Endothelial cell of umbilical vein (primary cell): ENCODE results near the gene ABCG5. TPM values are rescaled to one million over a fixed set of nuclear protein-coding genes. Genes with fewer than 3 reads are reported as not detected.

Experiments used
- BruUV-seq: library from RNA; stranded (reverse); fragments of 400-500 nt; replicated peaks from 2 replicates; lab custom pipeline; 2021; lab: Mats Ljungman, UMichigan
- CTCF ChIA-PET: fragments of 300-600, 350-600 bp; sonication (Branson Sonifier 250); formaldehyde crosslinking; loops from one replicate; lab custom pipeline; 2021; ENCODE audit warnings: antibody characterized with exemption, inconsistent platforms; lab: Charles Lee
- POLR2A ChIA-PET: fragments of 300-600, 350-600 bp; sonication (Branson Sonifier 250); formaldehyde crosslinking; loops from one replicate; lab custom pipeline; 2021; ENCODE audit warnings: antibody characterized with exemption, inconsistent platforms; lab: Charles Lee
- DNase-seq: peaks from one replicate; pipeline ENCODE4 v3.0.0-alpha.2; 2011; ENCODE audit warnings: low read depth, low spot score
- FAIRE-seq: peaks from 2 replicates; lab custom pipeline; 2011; peaks lifted over from hg19 to GRCh38; lab: Jason Lieb, UNC
- H2AFZ ChIP-seq: 2 replicates; pipeline ENCODE4 v1.6.0; 2012; ENCODE audit warnings: low read depth, low read length, control low read depth, inconsistent platforms
- H3K27ac ChIP-seq: 2 replicates; pipeline ENCODE4 v1.5.1; 2011; ENCODE audit warnings: low read depth, mild to moderate bottlenecking, control low read depth, low read length, moderate library complexity; ENCODE audit not compliant: insufficient read depth
- H3K27me3 ChIP-seq, 2 experiments: 2 replicates each; pipeline versions ENCODE4 v1.6.0 to v1.6.1; 2011; ENCODE audit warnings: low read length in 2 of 2, mixed read lengths in 1 of 2; ENCODE audit not compliant: control insufficient read depth in 2 of 2, insufficient read depth in 2 of 2
- H3K36me3 ChIP-seq, 2 experiments: 2 replicates in 1 of 2; 3 replicates in 1 of 2; pipeline ENCODE4 v1.5.1; 2011; ENCODE audit warnings: low read length in 2 of 2, mild to moderate bottlenecking in 1 of 2, moderate library complexity in 1 of 2; ENCODE audit not compliant: control insufficient read depth in 2 of 2, insufficient read depth in 2 of 2; ENCODE audit errors: extremely low read depth in 1 of 2
- H3K4me1 ChIP-seq: 3 replicates; pipeline ENCODE4 v1.5.1; 2011; ENCODE audit warnings: mild to moderate bottlenecking, low read length; ENCODE audit not compliant: control insufficient read depth, insufficient read depth; ENCODE audit errors: extremely low read depth
- H3K4me2 ChIP-seq: 2 replicates; pipeline ENCODE4 v1.6.1; 2011; ENCODE audit warnings: low read length, control low read depth, mixed read lengths; ENCODE audit not compliant: insufficient read depth
- H3K4me3 ChIP-seq, 3 experiments: fragments of 200-600 bp in 1 of 3; sonication (generic), shearing (Covaris generic) in 1 of 3; replicated peaks in 1 of 3; 2 replicates each; pipeline ENCODE4 v1.5.1; 2011 to 2016; ENCODE audit warnings: control low read depth in 3 of 3, low read length in 3 of 3, mild to moderate bottlenecking in 2 of 3, inconsistent platforms in 1 of 3, low read depth in 1 of 3, moderate library complexity in 1 of 3; ENCODE audit not compliant: insufficient read depth in 1 of 3
- H3K79me2 ChIP-seq: 2 replicates; pipeline ENCODE4 v1.6.0; 2012; ENCODE audit warnings: low read length, inconsistent platforms; ENCODE audit not compliant: control insufficient read depth, insufficient read depth
- H3K9ac ChIP-seq: replicated peaks from 2 replicates; pipeline ENCODE3; 2011; ENCODE audit warnings: low read length, control low read depth; ENCODE audit not compliant: insufficient read depth; ENCODE audit errors: extremely low read depth
- H3K9me1 ChIP-seq: replicated peaks from 3 replicates; pipeline ENCODE4 v1.6.0; 2011; ENCODE audit warnings: mild to moderate bottlenecking, low read length; ENCODE audit not compliant: control insufficient read depth, insufficient read depth; ENCODE audit errors: extremely low read depth
- H3K9me3 ChIP-seq: replicated peaks from 2 replicates; pipeline ENCODE4 v1.5.1; 2012; ENCODE audit warnings: low read length, inconsistent platforms; ENCODE audit not compliant: control insufficient read depth, insufficient read depth
- H4K20me1 ChIP-seq: replicated peaks from 2 replicates; pipeline ENCODE3; 2011; ENCODE audit warnings: mild to moderate bottlenecking, low read length; ENCODE audit not compliant: control insufficient read depth, insufficient read depth; ENCODE audit errors: extremely low read depth
- CTCF ChIP-seq, 2 donors: IDR thresholded peaks; 1 replicate in 1 of 2; 2 replicates in 1 of 2; pipeline ENCODE4 v1.5.1; 2011; ENCODE audit warnings: low read length in 2 of 2, mild to moderate bottlenecking in 2 of 2, moderate library complexity in 2 of 2, control low read depth in 1 of 2, inconsistent platforms in 1 of 2, low read depth in 1 of 2; ENCODE audit not compliant: insufficient read depth in 1 of 2; ENCODE audit errors: extremely low read depth in 1 of 2
- EZH2 ChIP-seq: IDR thresholded peaks from 2 replicates; pipeline ENCODE4 v1.6.1; 2012; ENCODE audit warnings: borderline replicate concordance, low read depth, mild to moderate bottlenecking, moderate library complexity, low read length, inconsistent platforms; ENCODE audit not compliant: severe bottlenecking
- FOS ChIP-seq: IDR thresholded peaks from 2 replicates; pipeline ENCODE4 v1.6.1; 2011; ENCODE audit warnings: mild to moderate bottlenecking, low read length, moderate library complexity, borderline replicate concordance; ENCODE audit not compliant: insufficient read depth
- GATA2 ChIP-seq: IDR thresholded peaks from 2 replicates; pipeline ENCODE4 v1.7.0; 2011; ENCODE audit warnings: low read depth, mild to moderate bottlenecking, moderate library complexity, mixed read lengths, low read length; ENCODE audit not compliant: insufficient read length, insufficient read depth
- JUN ChIP-seq: IDR thresholded peaks from 2 replicates; pipeline ENCODE4 v1.6.1; 2011; ENCODE audit warnings: borderline replicate concordance, low read depth; ENCODE audit not compliant: insufficient read length, insufficient read depth
- MAX ChIP-seq: IDR thresholded peaks from 2 replicates; pipeline ENCODE4 v1.6.1; 2011; ENCODE audit not compliant: insufficient read depth, insufficient read length
- MYC ChIP-seq: IDR thresholded peaks from one replicate; pipeline ENCODE4 v1.6.1; 2011; ENCODE audit warnings: mild to moderate bottlenecking, low read depth, low read length
- POLR2AphosphoS5 ChIP-seq: IDR thresholded peaks from 2 replicates; pipeline ENCODE4 v1.6.1; 2012; ENCODE audit warnings: low read depth, mild to moderate bottlenecking, control low read depth, low read length, moderate library complexity; ENCODE audit not compliant: insufficient read depth
- dilution Hi-C: fragments of 300-500 bp; cut with MboI; formaldehyde crosslinking; loops from one replicate; pipeline ENCODE4 v1.15.0; 2019; ENCODE audit warnings: low sequenced_read_pairs; ENCODE audit not compliant: extremely low pct_ligation_motif_present
- intact Hi-C: fragments of 100-400 bp; cut with micrococcal nuclease; formaldehyde crosslinking; loops from one replicate; pipeline ENCODE4 v1.10.0; 2022
- polyA plus RNA-seq, 4 experiments: library from polyadenylated mRNA; depleted of rRNA in 3 of 4; stranded (reverse) in 3 of 4; unstranded in 1 of 4; fragments of >200 nt; gene quantifications; 2 replicates each; pipeline versions ENCODE4 v1.2.1 to v1.2.3, GENCODE V29; 2011 to 2012; ENCODE audit warnings: missing spikeins in 1 of 4
- total RNA-seq: library from RNA; stranded (reverse); gene quantifications from 2 replicates; pipeline ENCODE4 v1.2.3, GENCODE V29; 2021

The ABCG5 gene
- total and polyA plus RNA-seq, 2 donors (not counting 3 experiments of a cell fraction or from before 2014, with no cell fraction given), result not detected

- intact Hi-C loops, result no loop called here
- H3K9me3 ChIP-seq, result no peaks in the 10 kb centered on the region
- H3K4me3 ChIP-seq, result no peak overlapping the region
- no peak for FAIRE-seq
- no peaks in the 10 kb centered on the region for H4K20me1 ChIP-seq
- H3K4me2 ChIP-seq, result no peak overlapping the region
- H3K9me1 ChIP-seq, result no peaks in the 10 kb centered on the region
- POLR2A ChIA-PET, result no interaction called here
- H3K36me3 ChIP-seq, result peaks cover 8 to 19% of the 10 kb centered on the region in 2 experiments
- BruUV-seq, result no TSS peak
- H3K27ac ChIP-seq, result no peak overlapping the region
- no peak overlapping the region for H2AFZ ChIP-seq
- CTCF ChIA-PET, result interaction anchor here (0.9 to 1.4 kb wide), 2 partner anchors 45 to 278 kb away, joined by 3 read pairs; no protein-coding TSS in a partner anchor
- TF ChIP-seq POLR2AphosphoS5 (no peak), FOS (no peak), MYC (no peak), JUN (no peak), EZH2 (no peak), MAX (no peak), GATA2 (no peak), CTCF (IDR thresholded peaks at IDR 0.05; ENCODE audit: extremely low read depth in 1 of 2, insufficient read depth in 1 of 2, low read depth in 1 of 2, low read length in 2 of 2) (no peak)
- DNase-seq, result no peak
- dilution Hi-C loops, result no loop called here
- no peaks in the 10 kb centered on the region for H3K4me1 ChIP-seq
- no peak overlapping the region for H3K9ac ChIP-seq
- H3K27me3 ChIP-seq, result no peaks in the 10 kb centered on the region
- no peaks in the 10 kb centered on the region for H3K79me2 ChIP-seq
These were observed 48.5 kb upstream of the ABCG5 start for GRCh38 chr2:43887176-43887575.
